HG03045 (cell line): ENCODE data around the gene ENKD1.
A peak's percentile ranks its signal among the peaks of the same experiment; 100 is the strongest.

ENCODE experiments used
- ATAC-seq: cut with Tn5 transposase; IDR thresholded peaks from one replicate; pipeline ENCODE4 v1.9.1; 2021; ENCODE audit warnings: mild to moderate bottlenecking, moderate library complexity; ENCODE audit not compliant: unreplicated experiment

ENKD1 gene

DNA sequence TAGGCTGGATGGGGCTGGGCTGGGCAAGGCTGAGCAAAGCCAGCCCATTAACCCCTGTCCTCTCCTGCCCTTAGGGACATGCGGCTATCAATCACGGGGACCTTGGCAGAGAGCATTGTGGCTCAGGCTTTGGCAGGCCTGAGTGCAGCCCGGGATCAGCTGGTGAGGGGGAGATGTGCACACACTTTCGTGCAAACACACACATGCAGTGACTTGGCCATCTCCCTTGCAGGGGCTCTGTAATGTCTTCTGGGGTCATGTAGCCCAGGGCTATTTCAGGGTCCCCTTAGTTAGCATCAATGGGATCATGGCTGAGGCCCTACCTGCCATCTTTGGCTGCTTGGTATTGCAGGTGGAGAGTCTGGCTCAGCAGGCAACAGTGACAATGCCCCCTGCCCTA lies 14.7 kb downstream of the ENKD1 start:
- ATAC-seq, result no peak

DNA sequence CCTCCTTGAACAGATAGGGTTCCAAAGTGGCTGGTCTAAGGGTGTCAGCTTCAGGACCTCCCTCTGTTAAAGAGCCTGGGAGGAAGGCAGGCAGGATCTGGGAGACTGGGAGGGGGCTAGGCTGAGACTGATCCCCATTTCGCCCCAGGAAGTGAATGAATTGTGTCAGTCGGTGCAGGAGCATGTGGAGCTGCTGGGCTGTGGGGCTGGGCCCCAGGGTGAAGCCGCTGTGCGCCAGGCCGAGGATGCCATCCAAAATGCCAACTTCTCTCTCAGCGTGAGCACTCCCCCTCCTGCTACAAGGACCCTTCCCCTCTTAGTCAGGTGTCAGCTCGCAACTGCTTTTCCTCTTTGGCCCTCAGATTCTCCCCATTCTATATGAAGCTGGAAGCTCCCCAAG lies 15.5 kb downstream of the ENKD1 start:
- ATAC-seq, result no peak

DNA sequence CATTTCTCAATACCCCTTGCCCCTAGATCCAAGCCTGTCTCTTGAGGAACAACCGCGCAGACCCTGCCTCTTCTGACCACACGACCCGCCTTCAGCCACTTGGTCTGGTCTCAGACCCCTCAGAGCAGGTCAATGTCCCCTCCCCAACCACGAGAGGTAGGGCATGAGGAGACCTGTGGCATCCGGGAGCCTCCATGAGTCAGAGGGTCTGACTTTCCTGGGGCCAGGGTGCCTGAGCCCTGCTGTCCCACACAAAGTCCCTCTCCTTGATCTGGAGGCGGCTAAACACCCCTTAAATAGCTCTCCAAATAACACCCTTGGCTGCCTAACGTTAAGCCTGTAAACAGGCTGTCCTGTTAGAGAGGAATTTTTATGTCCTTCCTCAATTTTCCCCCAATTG lies 16.5 kb downstream of the ENKD1 start:
- ATAC-seq, result no peak

DNA sequence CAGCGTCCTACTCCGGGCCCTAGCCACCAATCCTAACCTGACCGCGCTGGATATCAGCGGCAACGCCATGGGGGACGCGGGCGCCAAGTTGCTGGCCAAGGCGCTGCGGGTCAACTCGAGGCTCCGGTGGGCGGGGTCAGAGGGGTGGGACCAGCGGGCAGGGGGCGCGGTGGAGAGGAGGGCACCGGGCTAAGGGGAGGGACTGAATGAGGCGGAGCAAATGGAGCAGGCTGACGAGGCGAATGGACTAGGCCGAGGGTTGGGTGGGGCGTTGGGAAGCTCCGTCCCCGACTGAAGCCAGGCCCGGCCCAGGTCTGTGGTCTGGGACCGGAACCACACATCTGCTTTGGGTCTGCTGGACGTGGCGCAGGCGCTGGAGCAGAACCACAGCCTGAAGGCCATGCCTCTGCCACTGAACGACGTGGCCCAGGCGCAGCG lies 17.0 kb downstream of the ENKD1 start:
- no peak for ATAC-seq

DNA sequence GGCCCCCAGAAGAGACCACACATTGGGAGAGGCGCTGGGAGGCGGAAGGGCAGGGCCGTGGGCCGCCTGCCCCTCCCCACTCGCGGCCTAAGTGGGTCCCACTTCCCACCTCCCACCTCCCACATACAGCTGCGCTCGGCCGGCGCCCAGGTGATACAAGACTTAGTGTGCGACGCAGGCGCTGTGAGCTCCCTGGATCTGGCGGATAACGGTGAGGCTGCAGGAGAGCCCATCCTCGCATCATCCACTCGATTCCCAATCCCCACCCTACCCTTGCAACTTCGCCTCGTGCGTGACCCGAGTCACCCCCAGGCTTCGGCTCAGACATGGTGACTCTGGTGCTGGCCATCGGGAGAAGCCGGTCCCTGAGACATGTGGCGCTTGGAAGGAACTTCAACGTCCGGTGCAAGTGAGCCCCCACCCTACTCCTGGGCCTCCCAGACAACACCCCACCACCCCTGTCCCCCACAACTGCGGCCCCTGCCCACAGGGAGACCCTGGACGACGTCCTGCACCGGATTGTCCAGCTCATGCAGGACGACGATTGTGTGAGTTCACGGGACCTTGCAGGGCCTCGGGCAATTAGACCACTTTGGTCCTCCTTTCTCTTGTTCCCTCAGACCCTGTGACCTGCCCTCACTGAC lies 17.7 kb downstream of the ENKD1 start:
- ATAC-seq, result no peak

DNA sequence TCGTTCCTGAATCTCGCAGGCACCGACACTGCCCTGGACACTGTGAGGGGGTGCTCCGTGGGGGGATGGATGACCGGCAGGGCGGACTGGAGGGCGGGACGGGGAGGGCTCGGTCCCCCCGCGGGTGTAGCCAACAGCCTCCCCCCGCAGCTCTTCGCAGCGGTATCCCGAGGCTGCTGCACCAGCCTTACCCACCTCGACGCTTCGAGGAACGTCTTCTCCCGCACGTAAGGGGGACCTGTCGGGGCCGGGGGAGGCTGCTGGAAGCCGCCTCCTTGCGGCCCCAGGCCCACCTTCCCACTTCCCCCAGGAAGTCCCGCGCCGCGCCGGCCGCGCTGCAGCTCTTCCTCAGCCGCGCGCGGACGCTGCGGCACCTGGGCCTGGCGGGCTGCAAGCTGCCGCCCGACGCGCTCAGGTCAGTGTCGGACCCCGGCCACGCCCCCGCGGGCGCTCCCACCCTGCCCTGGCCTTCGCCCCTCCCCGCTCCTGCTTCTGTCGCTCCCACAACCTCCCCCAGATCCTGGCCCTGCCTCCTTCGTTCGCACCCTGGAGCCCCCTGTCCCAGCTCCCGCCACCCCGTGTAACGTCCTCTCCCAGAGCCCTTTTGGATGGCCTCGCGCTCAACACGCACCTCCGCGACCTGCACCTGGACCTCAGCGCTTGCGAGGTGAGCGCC lies 18.3 kb downstream of the ENKD1 start:
- ATAC-seq, result no peak

DNA sequence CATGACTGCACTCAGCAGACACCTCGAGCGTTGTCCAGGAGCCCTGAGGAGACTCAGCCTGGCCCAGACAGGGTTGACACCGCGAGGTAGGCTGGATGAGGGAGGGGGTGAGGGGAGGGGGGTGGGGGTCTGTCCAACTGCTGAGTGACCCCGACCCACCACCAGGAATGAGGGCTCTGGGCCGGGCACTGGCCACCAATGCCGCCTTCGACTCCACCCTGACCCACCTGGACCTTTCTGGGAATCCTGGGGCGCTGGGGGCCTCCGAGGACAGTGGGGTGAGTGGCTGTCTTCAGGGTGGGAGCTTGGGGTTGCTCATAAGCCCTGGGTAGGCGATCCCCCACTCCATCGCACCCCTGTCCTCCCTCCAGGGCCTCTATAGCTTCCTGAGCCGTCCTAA lies 18.9 kb downstream of the ENKD1 start:
- ATAC-seq, result no peak

DNA sequence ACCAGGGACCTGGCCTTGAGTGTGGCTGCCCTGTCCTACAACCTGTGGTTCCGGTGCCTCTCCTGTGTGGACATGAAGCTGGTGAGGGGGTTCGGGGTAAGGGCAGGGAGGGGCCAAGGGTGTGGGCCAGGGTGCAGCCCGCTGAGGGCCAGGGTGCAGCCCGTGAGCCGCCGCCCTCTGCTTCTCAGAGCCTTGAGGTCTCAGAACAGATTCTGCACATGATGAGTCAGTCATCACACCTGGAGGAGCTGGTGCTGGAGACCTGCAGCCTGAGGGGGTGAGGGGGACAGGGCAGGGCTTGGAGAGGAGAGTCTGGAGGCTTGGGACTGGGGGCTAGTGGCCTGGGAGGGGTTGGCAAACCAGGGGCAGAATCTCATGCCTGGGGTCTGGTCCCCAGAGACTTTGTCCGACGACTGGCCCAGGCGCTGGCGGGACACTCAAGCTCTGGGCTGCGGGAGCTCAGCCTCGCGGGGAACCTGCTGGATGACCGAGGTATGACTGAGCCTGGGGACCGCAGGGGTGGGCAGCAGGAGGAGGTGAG lies 19.4 kb downstream of the ENKD1 start:
- ATAC-seq, result no peak

DNA sequence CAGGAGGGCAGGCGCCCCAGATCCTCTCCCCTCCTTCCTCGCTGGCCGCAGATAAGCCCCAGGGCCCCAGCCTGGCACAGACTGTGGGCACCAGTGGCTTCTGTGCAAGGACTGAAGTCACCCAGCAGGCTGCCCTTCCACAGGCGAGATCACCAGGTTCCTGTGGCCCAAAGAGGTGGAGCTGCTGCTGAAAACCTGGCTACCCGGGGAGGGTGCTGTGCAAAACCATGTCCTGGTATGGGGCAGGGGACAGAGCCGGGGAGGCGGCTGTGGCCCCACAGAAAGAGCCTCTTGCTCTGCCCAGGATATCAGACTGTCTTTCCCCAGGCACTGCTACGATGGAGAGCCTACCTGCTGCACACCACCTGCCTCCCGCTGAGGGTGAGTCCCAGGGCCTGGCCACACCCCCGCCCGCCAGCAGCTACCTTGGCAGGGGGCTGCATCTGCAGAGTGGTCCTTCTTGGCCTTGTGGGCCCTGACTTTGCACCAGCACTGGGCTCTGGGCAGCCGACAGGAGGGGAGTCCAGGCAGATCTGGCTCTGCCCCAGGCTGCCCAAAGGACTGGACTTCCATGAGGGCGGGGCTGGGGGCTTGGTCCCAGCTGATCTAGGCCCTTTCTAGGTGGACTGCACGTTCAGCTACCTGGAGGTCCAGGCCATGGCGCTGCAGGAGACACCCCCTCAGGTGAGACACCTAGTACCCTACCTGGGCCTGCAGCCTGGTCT lies 21.0 kb downstream of the ENKD1 start:
- peak; percentile 9 for ATAC-seq

DNA sequence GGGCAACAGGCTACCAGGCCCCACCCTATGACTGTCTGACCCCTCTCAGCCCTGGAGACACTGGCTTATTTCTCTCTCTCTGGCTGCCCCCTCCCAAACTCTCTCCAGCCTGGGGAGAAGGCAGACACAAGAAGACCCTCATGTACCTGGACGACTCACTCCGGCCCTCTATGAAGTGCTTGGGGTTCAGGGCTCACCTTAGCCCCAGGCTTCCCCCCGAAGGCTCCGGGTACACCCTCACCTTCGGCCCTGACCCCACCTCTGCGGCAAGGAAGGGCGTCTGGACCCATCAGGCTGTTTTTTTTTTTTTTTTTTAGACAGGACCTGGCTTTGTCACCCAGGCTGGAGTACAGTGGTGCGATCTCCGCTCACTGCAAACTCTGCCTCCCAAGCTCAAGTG lies 22.5 kb downstream of the ENKD1 start:
- no peak for ATAC-seq

DNA sequence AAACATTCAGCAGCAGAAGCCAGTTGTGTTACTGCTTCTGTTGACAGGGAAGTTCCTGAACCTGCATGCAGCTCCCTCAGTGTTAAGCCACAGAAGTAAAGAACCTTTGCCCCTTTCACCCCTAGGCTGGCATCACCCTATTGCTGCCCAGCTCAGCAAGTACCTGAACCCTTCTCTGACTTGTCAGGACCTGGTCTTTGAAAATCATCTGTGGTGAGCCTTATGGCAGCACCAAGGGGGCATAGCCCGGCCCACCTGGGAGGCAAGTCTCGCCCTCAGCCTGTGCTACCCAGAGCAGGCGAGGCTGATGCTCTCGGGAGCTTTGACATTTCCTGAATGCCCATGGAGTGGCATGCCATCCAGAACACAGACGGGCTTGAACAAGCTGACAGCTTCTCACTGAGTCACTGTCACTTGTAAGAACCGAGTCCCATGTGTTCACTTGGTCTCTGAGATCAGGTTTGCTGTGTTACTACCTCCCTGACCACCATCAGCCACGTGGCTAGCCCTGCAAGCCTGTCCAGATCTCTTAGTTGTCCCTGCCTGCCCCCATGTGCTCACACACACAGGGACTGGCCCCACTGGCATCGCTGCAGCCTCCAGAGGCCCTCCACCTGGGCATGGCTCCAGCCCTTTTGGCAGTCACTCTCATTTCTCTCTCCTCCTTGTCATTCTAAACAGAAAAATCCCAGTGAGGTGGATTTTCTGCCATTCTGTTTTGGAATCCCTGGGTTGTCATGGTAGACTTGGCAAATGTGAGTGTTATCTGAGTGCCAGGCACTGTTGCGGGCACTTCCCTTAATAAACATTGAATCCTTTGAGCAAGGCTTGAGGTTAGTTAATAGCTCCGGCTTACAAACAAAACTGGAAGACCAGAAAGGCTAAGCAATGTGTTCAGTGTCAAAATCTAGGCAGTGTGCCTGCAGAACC lies 24.5 kb downstream of the ENKD1 start:
- no peak for ATAC-seq

DNA sequence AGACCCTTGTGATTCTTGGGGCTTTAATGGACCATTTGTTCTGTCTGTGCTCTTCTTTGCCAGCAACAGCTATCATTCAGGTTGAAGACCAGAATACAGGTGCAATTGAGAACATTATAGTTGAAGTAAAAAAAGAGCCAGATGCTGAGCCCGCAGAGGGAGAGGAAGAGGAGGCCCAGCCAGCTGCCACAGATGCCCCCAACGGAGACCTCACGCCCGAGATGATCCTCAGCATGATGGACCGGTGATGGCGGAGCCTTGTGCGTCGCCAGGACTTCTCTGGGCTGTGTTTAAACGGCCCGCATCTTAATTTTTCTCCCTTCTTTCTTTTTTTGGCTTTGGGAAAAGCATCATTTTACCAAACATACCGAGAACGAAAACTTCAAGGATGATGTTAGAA lies 28.9 kb downstream of the ENKD1 start:
- ATAC-seq, result no peak

DNA sequence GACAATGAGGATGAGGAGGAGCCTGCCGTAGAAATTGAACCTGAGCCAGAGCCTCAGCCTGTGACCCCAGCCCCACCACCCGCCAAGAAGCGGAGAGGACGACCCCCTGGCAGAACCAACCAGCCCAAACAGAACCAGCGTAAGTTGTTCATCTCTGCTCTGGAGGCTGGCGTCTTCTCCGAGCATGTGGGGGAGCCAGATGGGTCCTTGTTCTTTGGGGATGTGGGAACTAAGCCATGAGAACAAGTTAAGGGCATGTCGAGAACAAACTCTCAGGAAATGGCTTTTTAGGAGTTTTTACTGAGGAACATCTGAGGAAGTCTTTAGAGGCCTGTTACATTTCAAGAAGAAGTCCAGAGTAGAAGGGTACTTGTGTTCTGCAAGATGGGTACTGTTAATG lies 29.8 kb downstream of the ENKD1 start:
- no peak for ATAC-seq

DNA sequence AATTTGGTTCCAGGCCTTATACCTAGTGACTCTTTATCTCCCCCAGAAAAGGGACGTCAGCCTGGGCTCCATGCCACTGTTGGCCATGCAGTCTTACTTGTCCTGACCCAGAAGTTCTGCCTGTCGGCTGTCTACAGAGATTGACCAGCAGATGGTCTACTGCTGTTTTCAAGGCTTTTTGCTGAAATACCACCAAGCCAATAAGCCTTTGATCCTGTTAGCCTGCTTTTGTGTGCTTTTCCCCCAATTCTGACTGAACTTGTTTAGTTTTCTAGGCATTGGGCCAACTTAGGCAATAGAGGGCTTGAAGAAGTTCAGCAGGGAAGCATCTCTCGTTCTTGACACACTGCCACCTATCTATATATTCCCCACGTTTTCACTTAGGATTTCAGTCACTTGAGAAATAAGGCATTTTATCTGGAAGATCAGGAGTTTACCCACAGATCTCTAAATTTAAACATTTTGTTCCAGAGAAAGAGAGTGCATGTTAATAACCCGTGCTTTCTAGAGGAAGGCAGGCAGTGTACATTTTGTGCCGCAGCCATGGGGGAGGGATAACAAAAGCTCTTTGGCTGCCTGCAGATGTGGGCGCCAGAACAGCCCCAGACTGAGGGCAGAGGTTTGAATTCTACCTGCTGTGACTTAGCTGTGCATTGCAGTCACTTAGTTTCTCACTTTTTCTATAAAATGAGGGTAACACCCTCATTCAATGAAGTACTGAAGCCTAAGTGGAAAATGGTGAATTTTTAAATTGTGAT lies 34.0 kb downstream of the ENKD1 start:
- no peak for ATAC-seq

DNA sequence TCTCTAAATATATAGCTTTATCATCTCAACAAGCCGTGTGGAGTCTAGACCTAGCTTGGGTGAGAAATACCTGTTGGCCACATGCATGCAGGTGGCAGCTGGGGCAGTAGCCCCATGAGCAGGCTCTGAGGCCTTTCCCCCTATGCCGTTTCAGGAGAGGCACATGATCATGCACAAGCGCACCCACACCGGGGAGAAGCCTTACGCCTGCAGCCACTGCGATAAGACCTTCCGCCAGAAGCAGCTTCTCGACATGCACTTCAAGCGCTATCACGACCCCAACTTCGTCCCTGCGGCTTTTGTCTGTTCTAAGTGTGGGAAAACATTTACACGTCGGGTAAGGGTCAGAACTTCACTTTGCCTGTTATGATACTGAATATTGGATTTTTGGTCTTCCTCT lies 38.3 kb downstream of the ENKD1 start:
- no peak for ATAC-seq

DNA sequence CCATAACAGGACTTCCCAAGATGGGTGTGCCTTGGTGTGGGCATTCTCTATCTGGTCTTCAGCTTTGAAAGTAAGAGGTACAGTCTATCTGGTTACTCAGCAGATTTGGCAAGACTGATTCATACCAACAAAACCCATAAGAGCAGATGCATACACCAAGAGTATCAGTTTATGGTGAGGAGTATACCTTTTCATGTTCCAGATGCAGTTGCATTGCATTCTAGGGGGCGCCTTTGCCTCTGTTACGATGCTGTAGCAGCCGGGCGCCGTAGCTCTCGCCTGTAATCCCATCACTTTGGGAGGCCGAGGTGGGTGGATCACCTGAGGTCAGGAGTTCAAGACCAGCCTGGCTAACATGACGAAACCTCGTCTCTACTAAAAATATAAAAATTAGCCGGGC lies 52.7 kb downstream of the ENKD1 start:
- ATAC-seq, result no peak
